ENCODE data around the gene CRACDL. TPM values are rescaled to one million over a fixed set of nuclear protein-coding genes. Genes with fewer than 3 reads are reported as not detected.

The CRACDL gene
- total and polyA plus RNA-seq, 2 of the 13 experiments (the other 11 are each of a cell fraction or from before 2014, with no cell fraction given) = 0.15 to 0.26 TPM

DNA sequence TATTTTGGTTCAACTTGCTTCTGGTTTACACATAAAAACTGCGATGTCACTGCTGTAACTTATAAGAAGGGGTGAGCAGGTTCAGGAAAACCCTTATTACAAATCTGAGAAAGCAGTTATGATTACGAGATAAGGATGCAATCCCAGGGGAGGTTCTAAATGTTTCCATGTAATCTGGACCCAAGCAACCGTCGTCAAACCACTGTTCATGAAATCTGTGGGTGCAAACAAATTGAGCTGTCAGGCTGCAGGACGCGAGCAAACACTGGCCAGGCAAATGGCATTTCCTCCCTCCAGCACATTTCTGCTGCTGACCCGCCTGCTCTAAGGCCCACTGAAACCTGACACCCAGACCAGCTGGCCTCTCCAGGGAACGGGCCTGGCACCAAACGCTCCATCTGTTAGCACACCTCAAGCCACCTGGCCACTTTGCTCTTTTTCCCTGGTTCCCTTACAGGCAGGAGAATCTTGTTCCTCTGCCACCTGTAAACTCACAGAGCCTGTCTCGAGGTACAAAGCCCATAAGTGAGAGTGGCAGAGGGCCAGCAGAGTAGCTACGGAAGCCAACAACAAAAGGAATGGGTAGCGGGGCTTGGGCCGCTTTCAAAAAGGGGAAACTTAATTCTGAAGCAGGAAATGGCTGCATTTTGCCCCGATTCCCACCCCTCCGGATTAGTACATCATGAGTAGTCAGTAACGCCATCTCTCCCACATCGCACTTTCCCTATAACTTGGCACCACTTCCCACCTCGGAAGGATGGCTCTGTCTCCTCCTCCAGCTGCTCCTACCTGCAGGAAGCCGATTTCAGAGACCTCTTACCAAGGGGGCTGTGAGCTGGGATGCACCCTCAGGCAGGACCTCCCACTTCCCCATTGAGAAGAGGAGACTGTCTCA, 26.5 kb downstream of the CRACDL start (continued):
- peak; percentile 49; the same call in 1 of the 2 replicates for TF ChIP-seq FOXK1 (CRISPR knock-in tag; IDR thresholded peaks at IDR 0.05; ENCODE audit: borderline replicate concordance, low read depth)
- TF ChIP-seq CC2D1A (CRISPR knock-in tag; IDR thresholded peaks at IDR 0.05) = no peak
- no peak for TF ChIP-seq PHB2 (IDR thresholded peaks at IDR 0.05; ENCODE audit: partially characterized antibody)
- TF ChIP-seq TRIM24 (CRISPR knock-in tag; IDR thresholded peaks at IDR 0.05) = no peak
- peak; percentile 95 for TF ChIP-seq SALL1 (CRISPR knock-in tag; IDR thresholded peaks at IDR 0.05)
- no peak for TF ChIP-seq ZKSCAN8 (CRISPR knock-in tag; IDR thresholded peaks at IDR 0.05; ENCODE audit: borderline replicate concordance)
- TF ChIP-seq, protein P1, sequence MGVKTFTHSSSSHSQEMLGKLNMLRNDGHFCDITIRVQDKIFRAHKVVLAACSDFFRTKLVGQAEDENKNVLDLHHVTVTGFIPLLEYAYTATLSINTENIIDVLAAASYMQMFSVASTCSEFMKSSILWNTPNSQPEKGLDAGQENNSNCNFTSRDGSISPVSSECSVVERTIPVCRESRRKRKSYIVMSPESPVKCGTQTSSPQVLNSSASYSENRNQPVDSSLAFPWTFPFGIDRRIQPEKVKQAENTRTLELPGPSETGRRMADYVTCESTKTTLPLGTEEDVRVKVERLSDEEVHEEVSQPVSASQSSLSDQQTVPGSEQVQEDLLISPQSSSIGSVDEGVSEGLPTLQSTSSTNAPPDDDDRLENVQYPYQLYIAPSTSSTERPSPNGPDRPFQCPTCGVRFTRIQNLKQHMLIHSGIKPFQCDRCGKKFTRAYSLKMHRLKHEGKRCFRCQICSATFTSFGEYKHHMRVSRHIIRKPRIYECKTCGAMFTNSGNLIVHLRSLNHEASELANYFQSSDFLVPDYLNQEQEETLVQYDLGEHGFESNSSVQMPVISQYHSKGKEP (CRISPR knock-in tag; IDR thresholded peaks at IDR 0.05) = no peak
- TF ChIP-seq ZFY (CRISPR knock-in tag; IDR thresholded peaks at IDR 0.05) = peak; percentile 80
- TF ChIP-seq, protein P2, sequence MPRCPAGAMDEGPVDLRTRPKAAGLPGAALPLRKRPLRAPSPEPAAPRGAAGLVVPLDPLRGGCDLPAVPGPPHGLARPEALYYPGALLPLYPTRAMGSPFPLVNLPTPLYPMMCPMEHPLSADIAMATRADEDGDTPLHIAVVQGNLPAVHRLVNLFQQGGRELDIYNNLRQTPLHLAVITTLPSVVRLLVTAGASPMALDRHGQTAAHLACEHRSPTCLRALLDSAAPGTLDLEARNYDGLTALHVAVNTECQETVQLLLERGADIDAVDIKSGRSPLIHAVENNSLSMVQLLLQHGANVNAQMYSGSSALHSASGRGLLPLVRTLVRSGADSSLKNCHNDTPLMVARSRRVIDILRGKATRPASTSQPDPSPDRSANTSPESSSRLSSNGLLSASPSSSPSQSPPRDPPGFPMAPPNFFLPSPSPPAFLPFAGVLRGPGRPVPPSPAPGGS (CRISPR knock-in tag; IDR thresholded peaks at IDR 0.05) = no peak
- TF ChIP-seq GABPB1 (CRISPR knock-in tag; IDR thresholded peaks at IDR 0.05) = peak; percentile 45
- no peak for TF ChIP-seq CHD4 (IDR thresholded peaks at IDR 0.05; ENCODE audit: borderline replicate concordance, low read length)
- TF ChIP-seq, protein P3, sequence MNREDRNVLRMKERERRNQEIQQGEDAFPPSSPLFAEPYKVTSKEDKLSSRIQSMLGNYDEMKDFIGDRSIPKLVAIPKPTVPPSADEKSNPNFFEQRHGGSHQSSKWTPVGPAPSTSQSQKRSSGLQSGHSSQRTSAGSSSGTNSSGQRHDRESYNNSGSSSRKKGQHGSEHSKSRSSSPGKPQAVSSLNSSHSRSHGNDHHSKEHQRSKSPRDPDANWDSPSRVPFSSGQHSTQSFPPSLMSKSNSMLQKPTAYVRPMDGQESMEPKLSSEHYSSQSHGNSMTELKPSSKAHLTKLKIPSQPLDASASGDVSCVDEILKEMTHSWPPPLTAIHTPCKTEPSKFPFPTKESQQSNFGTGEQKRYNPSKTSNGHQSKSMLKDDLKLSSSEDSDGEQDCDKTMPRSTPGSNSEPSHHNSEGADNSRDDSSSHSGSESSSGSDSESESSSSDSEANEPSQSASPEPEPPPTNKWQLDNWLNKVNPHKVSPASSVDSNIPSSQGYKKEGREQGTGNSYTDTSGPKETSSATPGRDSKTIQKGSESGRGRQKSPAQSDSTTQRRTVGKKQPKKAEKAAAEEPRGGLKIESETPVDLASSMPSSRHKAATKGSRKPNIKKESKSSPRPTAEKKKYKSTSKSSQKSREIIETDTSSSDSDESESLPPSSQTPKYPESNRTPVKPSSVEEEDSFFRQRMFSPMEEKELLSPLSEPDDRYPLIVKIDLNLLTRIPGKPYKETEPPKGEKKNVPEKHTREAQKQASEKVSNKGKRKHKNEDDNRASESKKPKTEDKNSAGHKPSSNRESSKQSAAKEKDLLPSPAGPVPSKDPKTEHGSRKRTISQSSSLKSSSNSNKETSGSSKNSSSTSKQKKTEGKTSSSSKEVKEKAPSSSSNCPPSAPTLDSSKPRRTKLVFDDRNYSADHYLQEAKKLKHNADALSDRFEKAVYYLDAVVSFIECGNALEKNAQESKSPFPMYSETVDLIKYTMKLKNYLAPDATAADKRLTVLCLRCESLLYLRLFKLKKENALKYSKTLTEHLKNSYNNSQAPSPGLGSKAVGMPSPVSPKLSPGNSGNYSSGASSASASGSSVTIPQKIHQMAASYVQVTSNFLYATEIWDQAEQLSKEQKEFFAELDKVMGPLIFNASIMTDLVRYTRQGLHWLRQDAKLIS (CRISPR knock-in tag; IDR thresholded peaks at IDR 0.05) = no peak
- TF ChIP-seq, protein P4, sequence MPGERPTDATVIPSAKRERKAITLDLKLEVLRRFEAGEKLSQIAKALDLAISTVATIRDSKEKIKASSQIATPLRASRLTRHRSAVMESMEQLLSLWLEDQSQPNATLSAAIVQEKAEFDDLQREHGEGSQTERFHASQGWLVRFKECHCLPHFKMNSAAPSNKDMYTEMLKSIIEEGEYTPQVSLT (CRISPR knock-in tag; IDR thresholded peaks at IDR 0.05; ENCODE audit: borderline replicate concordance, low read depth) = no peak
- TF ChIP-seq SAFB2 (CRISPR knock-in tag; IDR thresholded peaks at IDR 0.05; ENCODE audit: borderline replicate concordance, low read depth) = no peak
- no peak for TF ChIP-seq FOXK2 (IDR thresholded peaks at IDR 0.05)
- TF ChIP-seq HES4 (CRISPR knock-in tag; IDR thresholded peaks at IDR 0.05; ENCODE audit: borderline replicate concordance) = 0 out of 2 replicates have a peak, but pooled peaks have one; percentile 22
- TF ChIP-seq, protein P5, sequence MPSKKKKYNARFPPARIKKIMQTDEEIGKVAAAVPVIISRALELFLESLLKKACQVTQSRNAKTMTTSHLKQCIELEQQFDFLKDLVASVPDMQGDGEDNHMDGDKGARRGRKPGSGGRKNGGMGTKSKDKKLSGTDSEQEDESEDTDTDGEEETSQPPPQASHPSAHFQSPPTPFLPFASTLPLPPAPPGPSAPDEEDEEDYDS (CRISPR knock-in tag; IDR thresholded peaks at IDR 0.05) = peak; percentile 22; the same call in 1 of the 2 replicates
- TF ChIP-seq GABPA (IDR thresholded peaks at IDR 0.05; ENCODE audit: low read depth, low read length) = no peak
- peak; percentile 28; the same call in 1 of the 2 replicates for TF ChIP-seq GABPA (CRISPR knock-in tag; IDR thresholded peaks at IDR 0.05; ENCODE audit: low read depth)
- peak; percentile 44 for TF ChIP-seq ZNF781 (CRISPR knock-in tag; IDR thresholded peaks at IDR 0.05; ENCODE audit: borderline replicate concordance, not compliant biosample characterization)
- no peak for TF ChIP-seq ZNF790 (CRISPR knock-in tag; IDR thresholded peaks at IDR 0.05; ENCODE audit: borderline replicate concordance)
- no peak for TF ChIP-seq MEIS1 (CRISPR knock-in tag; IDR thresholded peaks at IDR 0.05; ENCODE audit: borderline replicate concordance)
